Ishikawa (cell line): Measurements from ENCODE around the gene PKMYT1.

Experiments used
- CEBPB ChIP-seq: IDR thresholded peaks from 2 replicates; pipeline ENCODE4 v1.6.1; 2012
- CREB1 ChIP-seq: IDR thresholded peaks from 2 replicates; pipeline ENCODE4 v1.6.1; 2012; ENCODE audit warnings: low read depth
- EGR1 ChIP-seq: IDR thresholded peaks from 2 replicates; pipeline ENCODE4 v1.6.1; 2012
- EP300 ChIP-seq: IDR thresholded peaks from 2 replicates; pipeline ENCODE4 v1.6.1; 2012; ENCODE audit warnings: borderline replicate concordance
- FOXM1 ChIP-seq: IDR thresholded peaks from 2 replicates; pipeline ENCODE4 v1.6.1; 2012; ENCODE audit warnings: low read depth, borderline replicate concordance
- MAX ChIP-seq: IDR thresholded peaks from 2 replicates; pipeline ENCODE4 v1.6.1; 2012
- NFIC ChIP-seq: IDR thresholded peaks from 2 replicates; pipeline ENCODE4 v1.6.1; 2012
- RAD21 ChIP-seq: IDR thresholded peaks from 2 replicates; pipeline ENCODE4 v1.6.1; 2012; ENCODE audit warnings: low read depth
- TAF1 ChIP-seq: IDR thresholded peaks from 2 replicates; pipeline ENCODE4 v1.6.1; 2012; ENCODE audit warnings: low read depth, mild to moderate bottlenecking
- TCF12 ChIP-seq: IDR thresholded peaks from 2 replicates; pipeline ENCODE4 v1.6.1; 2012; ENCODE audit warnings: low read depth
- TEAD4 ChIP-seq: IDR thresholded peaks from 2 replicates; pipeline ENCODE4 v1.6.1; 2012
- USF1 ChIP-seq: IDR thresholded peaks from 2 replicates; pipeline ENCODE4 v1.6.1; 2012
- YY1 ChIP-seq: IDR thresholded peaks from 2 replicates; pipeline ENCODE4 v1.6.1; 2012; ENCODE audit warnings: low read depth
- ZBTB7A ChIP-seq: IDR thresholded peaks from 2 replicates; pipeline ENCODE4 v1.6.1; 2012; ENCODE audit warnings: low read depth
- TF ChIP-seq, protein P1 (sequence below): IDR thresholded peaks from 2 replicates; pipeline ENCODE4 v1.6.1; 2012; ENCODE audit warnings: low read depth, mild to moderate bottlenecking

PKMYT1 gene

GRCh38 chr16:2933701-2934100 lies 46.5 kb downstream of the PKMYT1 start:
- TF ChIP-seq NFIC (no peak), CEBPB (no peak), USF1 (no peak), TCF12 (no peak), TAF1 (no peak), MAX (no peak), TEAD4 (no peak), EGR1 (no peak), YY1 (no peak), EP300 (no peak), FOXM1 (no peak), ZBTB7A (no peak)
- TF ChIP-seq, protein P1, sequence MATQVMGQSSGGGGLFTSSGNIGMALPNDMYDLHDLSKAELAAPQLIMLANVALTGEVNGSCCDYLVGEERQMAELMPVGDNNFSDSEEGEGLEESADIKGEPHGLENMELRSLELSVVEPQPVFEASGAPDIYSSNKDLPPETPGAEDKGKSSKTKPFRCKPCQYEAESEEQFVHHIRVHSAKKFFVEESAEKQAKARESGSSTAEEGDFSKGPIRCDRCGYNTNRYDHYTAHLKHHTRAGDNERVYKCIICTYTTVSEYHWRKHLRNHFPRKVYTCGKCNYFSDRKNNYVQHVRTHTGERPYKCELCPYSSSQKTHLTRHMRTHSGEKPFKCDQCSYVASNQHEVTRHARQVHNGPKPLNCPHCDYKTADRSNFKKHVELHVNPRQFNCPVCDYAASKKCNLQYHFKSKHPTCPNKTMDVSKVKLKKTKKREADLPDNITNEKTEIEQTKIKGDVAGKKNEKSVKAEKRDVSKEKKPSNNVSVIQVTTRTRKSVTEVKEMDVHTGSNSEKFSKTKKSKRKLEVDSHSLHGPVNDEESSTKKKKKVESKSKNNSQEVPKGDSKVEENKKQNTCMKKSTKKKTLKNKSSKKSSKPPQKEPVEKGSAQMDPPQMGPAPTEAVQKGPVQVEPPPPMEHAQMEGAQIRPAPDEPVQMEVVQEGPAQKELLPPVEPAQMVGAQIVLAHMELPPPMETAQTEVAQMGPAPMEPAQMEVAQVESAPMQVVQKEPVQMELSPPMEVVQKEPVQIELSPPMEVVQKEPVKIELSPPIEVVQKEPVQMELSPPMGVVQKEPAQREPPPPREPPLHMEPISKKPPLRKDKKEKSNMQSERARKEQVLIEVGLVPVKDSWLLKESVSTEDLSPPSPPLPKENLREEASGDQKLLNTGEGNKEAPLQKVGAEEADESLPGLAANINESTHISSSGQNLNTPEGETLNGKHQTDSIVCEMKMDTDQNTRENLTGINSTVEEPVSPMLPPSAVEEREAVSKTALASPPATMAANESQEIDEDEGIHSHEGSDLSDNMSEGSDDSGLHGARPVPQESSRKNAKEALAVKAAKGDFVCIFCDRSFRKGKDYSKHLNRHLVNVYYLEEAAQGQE = no peak

- no peak for TF ChIP-seq EP300
- TF ChIP-seq TAF1 = no peak
- no peak for TF ChIP-seq FOXM1
- TF ChIP-seq TEAD4 = no peak
- TF ChIP-seq USF1 = no peak
- TF ChIP-seq CREB1 = no peak
- TF ChIP-seq NFIC = no peak
- TF ChIP-seq YY1 = no peak
- TF ChIP-seq CEBPB = no peak
Observed at GRCh38 chr16:2933136-2933535, 47.1 kb downstream of the PKMYT1 start.

DNA sequence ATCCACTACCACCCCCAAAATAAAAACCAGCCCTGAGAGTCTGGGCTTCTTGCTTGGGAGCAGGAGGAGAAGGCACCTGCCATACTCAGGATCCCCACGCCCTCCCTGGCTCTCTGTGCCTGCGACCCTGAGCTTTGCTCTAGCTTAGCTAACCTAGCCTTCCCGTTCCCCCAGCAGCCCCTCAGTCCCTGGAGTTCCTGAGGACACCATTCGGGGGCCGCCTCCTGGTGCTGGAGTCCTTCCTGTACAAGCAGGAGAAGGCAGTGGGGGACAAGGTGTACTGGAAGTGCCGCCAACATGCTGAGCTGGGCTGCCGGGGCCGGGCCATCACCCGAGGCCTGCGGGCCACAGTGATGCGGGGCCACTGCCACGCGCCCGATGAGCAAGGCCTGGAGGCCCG lies 50.0 kb downstream of the PKMYT1 start:
- no peak for TF ChIP-seq ZBTB7A
- TF ChIP-seq EGR1 = no peak
- TF ChIP-seq YY1 = no peak
- TF ChIP-seq CEBPB = no peak
- no peak for TF ChIP-seq NFIC
- TF ChIP-seq USF1 = no peak
- no peak for TF ChIP-seq MAX
- TF ChIP-seq TEAD4 = no peak
- no peak for TF ChIP-seq EP300
- TF ChIP-seq CREB1 = no peak
- no peak for TF ChIP-seq TAF1
- TF ChIP-seq, protein P1 = no peak

GRCh38 chr16:2929693-2930092 lies 50.6 kb downstream of the PKMYT1 start:
- TF ChIP-seq CEBPB (no peak), RAD21 (no peak), FOXM1 (no peak), EP300 (no peak)

- TF ChIP-seq CEBPB (no peak), TAF1 (no peak), USF1 (no peak), MAX (no peak), EP300 (no peak), FOXM1 (no peak)
- TF ChIP-seq, protein P1 = no peak
Observed at GRCh38 chr16:2928796-2929195, 51.5 kb downstream of the PKMYT1 start.
